Psoas muscle (tissue), 8 donors: ENCODE measurements around the gene MLLT10. TPM values are rescaled to one million over a fixed set of nuclear protein-coding genes. Genes with fewer than 3 reads are reported as not detected.

ENCODE experiments used
- ATAC-seq, 4 donors: fragments of 200-7000 bp; cut with Tn5 transposase; one replicate each; pipeline ENCODE4 v1.9.1; 2020; ENCODE audit warnings: moderate library complexity in 3 of 4, mild to moderate bottlenecking in 2 of 4
- DNase-seq, 2 donors: peaks; one replicate each; pipeline ENCODE4 v3.0.0-alpha.2; 2020
- H3K27ac ChIP-seq: fragments of 200-600 bp; one replicate; pipeline ENCODE4 v1.8.0; 2022
- H3K27me3 ChIP-seq, 3 donors: fragments of 200-600 bp in 1 of 3; one replicate each; pipeline versions ENCODE4 v1.6.1 to v1.8.0; 2013 to 2022; ENCODE audit warnings: low read length in 2 of 3, mild to moderate bottlenecking in 2 of 3, moderate library complexity in 1 of 3; ENCODE audit not compliant: insufficient read depth in 3 of 3
- H3K36me3 ChIP-seq, 2 donors: fragments of 200-600 bp in 1 of 2; one replicate each; pipeline versions ENCODE4 v1.6.1 to v1.8.0; 2013 to 2022; ENCODE audit warnings: low read depth in 1 of 2, mild to moderate bottlenecking in 1 of 2, moderate library complexity in 1 of 2; ENCODE audit not compliant: insufficient read depth in 1 of 2
- H3K4me1 ChIP-seq: fragments of 200-600 bp; one replicate; pipeline ENCODE4 v1.8.0; 2022
- H3K4me3 ChIP-seq: fragments of 200-600 bp; one replicate; pipeline ENCODE4 v1.8.0; 2022; ENCODE audit warnings: mild to moderate bottlenecking
- H3K9me3 ChIP-seq: fragments of 200-600 bp; one replicate; pipeline ENCODE4 v1.8.0; 2022
- CTCF ChIP-seq: fragments of 200-600 bp; IDR thresholded peaks from one replicate; pipeline ENCODE4 v1.8.0; 2022; ENCODE audit warnings: antibody characterized with exemption
- WGBS, 3 donors: extraction: QIAGEN DNeasy Blood & Tissue Kit; methylation state at CpG; one replicate each; pipeline versions ENCODE4 v1.1.6 to v1.1.7; 2013; 5-methylcytosine and 5-hydroxymethylcytosine counted together
- intact Hi-C, 2 donors: fragments of 100-400 bp; cut with DNase I; formaldehyde crosslinking; loops; one replicate each; pipeline versions ENCODE4 v1.11.0 to v1.14.2; 2022
- polyA plus RNA-seq, 3 donors: library from polyadenylated mRNA; stranded (reverse); fragments of 200-250 nt; gene quantifications; one replicate each; pipeline ENCODE4 v1.2.3, GENCODE V29; 2013
- total RNA-seq, 4 donors: library from RNA; stranded (reverse); fragmentation: NEBNext Ultra II Directional in 2 of 4; extraction: Animal tissue kit (Norgen Biotek cat#: 25700) in 2 of 4; gene quantifications; one replicate each; pipeline versions ENCODE4 v1.2.1 to v1.2.4, GENCODE V29; 2021 to 2023
- donor health status: healthy with polysubstance abuse.
- donor health status: DM: no; HTN: no; CAD: no; lungs with moderate emphysema.
- donor health status: Bipolar disorder and iron deficiency.
- donor health status: healthy.
- donor health status: DM: yes; HTN: yes; CAD: no.
- donor health status: DM: no; HTN: no; CAD: no.
- donor health status: DM: no; HTN: no; CAD: no.
- donor health status: DM: yes; HTN: yes; CAD: no.

The MLLT10 gene
- total and polyA plus RNA-seq, 7 donors = 9.6 to 21.1 (median 13.3) TPM

- WGBS, 3 donors = 23 to 26% (median 25%) methylated on average over 3 of the region's 3 CpGs
- Histone ChIP-seq H3K27me3 (no peaks in the 10 kb centered on the region), H3K4me1 (peaks cover 14% of the 10 kb centered on the region), H3K36me3 (no peaks in the 10 kb centered on the region), H3K27ac (peak overlapping the region; percentile 99), H3K4me3 (peak overlapping the region; percentile 84), H3K9me3 (no peaks in the 10 kb centered on the region)
- intact Hi-C loops = loop anchor here in 1 of 2 donors (10.0 kb wide), 1 partner anchor 801 kb away; the partner anchor contains the start of gene BMI1
- DNase-seq (no peak), ATAC-seq (no peak)
- TF ChIP-seq CTCF = no peak
These were observed 10.4 kb upstream of the MLLT10 start for GRCh38 chr10:21523557-21524008.

GRCh38 chr10:21524131-21524525 lies 9.9 kb upstream of the MLLT10 start:
- 26 to 41% (median 32%) methylated on average over 7 of the region's 7 CpGs for WGBS, 3 donors
- TF ChIP-seq CTCF = no peak

GRCh38 chr10:21524526-21525366 lies 9.3 kb upstream of the MLLT10 start:
- Histone ChIP-seq H3K4me3 (peak overlapping the region; percentile 84), H3K27me3 (no peaks in the 10 kb centered on the region), H3K4me1 (peaks cover 9% of the 10 kb centered on the region), H3K27ac (peak overlapping the region; percentile 99), H3K9me3 (no peaks in the 10 kb centered on the region), H3K36me3 (no peaks in the 10 kb centered on the region)
- DNase-seq (no peak), ATAC-seq (peak in 1 of 4 donors; percentile 19)
- intact Hi-C loops = loop anchor here in 1 of 2 donors (10.0 kb wide), 1 partner anchor 800 kb away; the partner anchor contains the start of gene BMI1
- TF ChIP-seq CTCF = no peak
- WGBS, 3 donors = 8 to 11% (median 10%) methylated on average over 23 of the region's 23 CpGs

More at GRCh38 chr10:21524131-21524525, 9.9 kb upstream of the MLLT10 start:
- Histone ChIP-seq H3K27ac (peak overlapping the region; percentile 99), H3K36me3 (no peaks in the 10 kb centered on the region), H3K4me1 (peaks cover 11% of the 10 kb centered on the region), H3K9me3 (no peaks in the 10 kb centered on the region), H3K4me3 (peak overlapping the region; percentile 84), H3K27me3 (no peaks in the 10 kb centered on the region)
- intact Hi-C loops = loop anchor here in 1 of 2 donors (10.0 kb wide), 1 partner anchor 801 kb away; the partner anchor contains the start of gene BMI1
- no peak for DNase-seq
- no peak for ATAC-seq

- no peak for TF ChIP-seq CTCF
- DNase-seq = peak; percentile 90 to 94
- 1 to 2% (median 1%) methylated on average over 39 to 64 of the region's 64 CpGs for WGBS, 3 donors
- intact Hi-C loops = loop anchor here in 1 of 2 donors (10.0 kb wide), 1 partner anchor 799 kb away; the partner anchor contains the start of gene BMI1
- peak; percentile 86 to 91 (median 90) for ATAC-seq
- no peaks in the 10 kb centered on the region for H3K27me3 ChIP-seq
- H3K27ac ChIP-seq = peak within 1 kb of the TSS; percentile 99
- H3K9me3 ChIP-seq = no peaks in the 10 kb centered on the region
- peaks cover 12% of the 10 kb centered on the region for H3K4me1 ChIP-seq
- H3K36me3 ChIP-seq = no peaks in the 10 kb centered on the region
- peak within 1 kb of the TSS; percentile 84 for H3K4me3 ChIP-seq
These were observed 8.5 kb upstream of the MLLT10 start, which contains the start of gene SKIDA1 for GRCh38 chr10:21525367-21526187. SKIDA1 (minus strand) TSS chr10:21525682; CDS start chr10:21517822, 7,860 bp downstream.
